NB4 (cell line): ENCODE data around the gene YJU2.

Experiments used
- POLR2A ChIP-seq: IDR thresholded peaks from 2 replicates; pipeline ENCODE4 v1.6.1; 2011; ENCODE audit warnings: mild to moderate bottlenecking; ENCODE audit not compliant: insufficient read length; ENCODE audit errors: extremely low read depth
- TF ChIP-seq, protein P1 (sequence below): IDR thresholded peaks from one replicate; pipeline ENCODE4 v1.5.1; 2012; ENCODE audit warnings: low read depth, low read length
- TF ChIP-seq, protein P2 (sequence below): IDR thresholded peaks from 2 replicates; pipeline ENCODE4 v1.6.1; 2011; ENCODE audit warnings: low read depth, low read length

DNA sequence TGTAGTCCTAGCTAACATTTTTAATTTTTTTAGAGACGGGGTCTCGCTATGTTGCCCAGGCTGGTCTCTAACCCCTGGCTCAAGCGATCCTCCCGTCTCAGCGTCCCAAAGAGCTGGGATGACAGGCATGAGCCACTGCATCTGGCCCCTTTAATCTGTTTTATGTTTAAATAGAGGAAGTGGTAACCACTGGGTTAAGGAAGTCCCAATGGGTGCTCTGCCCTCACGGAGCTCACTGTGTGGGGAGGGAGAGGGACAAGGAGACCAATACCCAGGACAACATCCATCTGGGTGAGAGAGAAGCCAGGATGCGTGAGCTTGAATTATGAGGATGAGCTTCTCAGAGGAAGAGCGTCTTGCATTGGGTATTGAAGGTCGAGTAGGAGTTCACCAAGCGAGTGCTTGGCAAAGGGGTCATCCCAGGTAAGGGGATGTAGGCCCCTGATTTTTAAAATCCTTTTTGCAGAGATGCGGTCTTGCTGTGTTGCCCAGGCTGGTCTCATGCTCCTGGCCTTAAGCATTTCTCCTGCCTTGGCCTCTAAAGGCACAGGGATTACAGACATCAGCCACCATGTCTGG lies 13.8 kb downstream of the YJU2 start:
- TF ChIP-seq, protein P1, sequence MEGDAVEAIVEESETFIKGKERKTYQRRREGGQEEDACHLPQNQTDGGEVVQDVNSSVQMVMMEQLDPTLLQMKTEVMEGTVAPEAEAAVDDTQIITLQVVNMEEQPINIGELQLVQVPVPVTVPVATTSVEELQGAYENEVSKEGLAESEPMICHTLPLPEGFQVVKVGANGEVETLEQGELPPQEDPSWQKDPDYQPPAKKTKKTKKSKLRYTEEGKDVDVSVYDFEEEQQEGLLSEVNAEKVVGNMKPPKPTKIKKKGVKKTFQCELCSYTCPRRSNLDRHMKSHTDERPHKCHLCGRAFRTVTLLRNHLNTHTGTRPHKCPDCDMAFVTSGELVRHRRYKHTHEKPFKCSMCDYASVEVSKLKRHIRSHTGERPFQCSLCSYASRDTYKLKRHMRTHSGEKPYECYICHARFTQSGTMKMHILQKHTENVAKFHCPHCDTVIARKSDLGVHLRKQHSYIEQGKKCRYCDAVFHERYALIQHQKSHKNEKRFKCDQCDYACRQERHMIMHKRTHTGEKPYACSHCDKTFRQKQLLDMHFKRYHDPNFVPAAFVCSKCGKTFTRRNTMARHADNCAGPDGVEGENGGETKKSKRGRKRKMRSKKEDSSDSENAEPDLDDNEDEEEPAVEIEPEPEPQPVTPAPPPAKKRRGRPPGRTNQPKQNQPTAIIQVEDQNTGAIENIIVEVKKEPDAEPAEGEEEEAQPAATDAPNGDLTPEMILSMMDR: no peak
- TF ChIP-seq, protein P2, sequence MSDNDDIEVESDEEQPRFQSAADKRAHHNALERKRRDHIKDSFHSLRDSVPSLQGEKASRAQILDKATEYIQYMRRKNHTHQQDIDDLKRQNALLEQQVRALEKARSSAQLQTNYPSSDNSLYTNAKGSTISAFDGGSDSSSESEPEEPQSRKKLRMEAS: no peak
- no peak for TF ChIP-seq POLR2A
